ENCODE measurements around the gene CLEC4D. TPM values are rescaled to one million over a fixed set of nuclear protein-coding genes. Genes with fewer than 3 reads are reported as not detected.

Gene CLEC4D
- total and polyA plus RNA-seq, 2 of the 8 experiments (the other 6 are each of a cell fraction or from before 2014, with no cell fraction given): 0.14 TPM; not detected in 1

DNA sequence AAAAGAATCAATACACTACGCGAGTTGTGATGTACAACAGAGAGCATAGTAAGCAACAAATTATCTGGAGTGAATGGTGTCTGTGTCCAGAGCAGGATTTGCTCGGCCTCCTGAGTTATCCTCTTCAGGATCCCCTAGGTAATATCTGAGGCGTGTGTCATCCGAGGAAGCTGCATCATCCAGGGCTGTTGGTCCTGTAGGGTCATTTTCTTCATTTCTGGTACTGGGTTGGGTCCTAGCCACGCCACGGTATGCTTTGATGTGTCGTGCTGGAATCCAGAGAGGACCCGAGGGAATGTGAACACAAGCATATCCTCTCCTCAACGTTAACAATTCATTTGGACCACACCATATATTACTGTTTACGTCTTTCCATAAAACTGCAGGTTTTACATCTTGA lies 46.4 kb downstream of the CLEC4D start:
- TF ChIP-seq SIX5 (IDR thresholded peaks at IDR 0.05; ENCODE audit: low read depth, low read length) (no peak), RXRA (IDR thresholded peaks at IDR 0.05; ENCODE audit: insufficient read depth, low read depth, low read length) (no peak), ASH2L (IDR thresholded peaks at IDR 0.05; ENCODE audit: low read length) (no peak), SP1 (IDR thresholded peaks at IDR 0.05; ENCODE audit: low read depth, low read length) (no peak), RFX5 (IDR thresholded peaks at IDR 0.05; ENCODE audit: borderline replicate concordance, low read depth, low read length) (no peak), RBBP5 (IDR thresholded peaks at IDR 0.05; ENCODE audit: borderline replicate concordance, low read depth, low read length) (no peak), POLR2AphosphoS5 (IDR thresholded peaks at IDR 0.05; ENCODE audit: low read depth, low read length) (no peak), KDM1A (IDR thresholded peaks at IDR 0.05; ENCODE audit: borderline replicate concordance, low read length) (no peak), YY1 (IDR thresholded peaks at IDR 0.05; ENCODE audit: low read depth, low read length) (no peak), KDM5A (IDR thresholded peaks at IDR 0.05; ENCODE audit: low read length) (no peak), TEAD4 (IDR thresholded peaks at IDR 0.05; ENCODE audit: low read depth, low read length) (no peak), PHF8 (conservative IDR thresholded peaks at IDR 0.05; ENCODE audit: low read depth, low read length) (no peak), RNF2 (IDR thresholded peaks at IDR 0.05; ENCODE audit: borderline replicate concordance, low read depth, low read length, missing control alignments, poor library complexity, severe bottlenecking) (no peak), CBX8 (IDR thresholded peaks at IDR 0.05; ENCODE audit: borderline replicate concordance, low read depth, low read length) (no peak), SRF (IDR thresholded peaks at IDR 0.05; ENCODE audit: low read depth, low read length) (no peak), CHD2 (IDR thresholded peaks at IDR 0.05; ENCODE audit: low read length) (no peak)
- no peak overlapping the region for H3K56ac ChIP-seq (replicated peaks; ENCODE audit: insufficient read length, low read depth, low read length)
- H3K9ac ChIP-seq (replicated peaks in 1 of 4; ENCODE audit: extremely low read depth in 1 of 4, low read depth in 3 of 4, low read length in 3 of 4): no peak overlapping the region
- no peak overlapping the region for H3K23ac ChIP-seq (ENCODE audit: insufficient read length)
- H3K27me3 ChIP-seq (replicated peaks in 1 of 4; ENCODE audit: control insufficient read depth in 3 of 4, extremely low read depth in 1 of 4, insufficient read depth in 3 of 4, low read length in 3 of 4): no peaks in the 10 kb centered on the region
- no peak overlapping the region for H2BK12ac ChIP-seq (ENCODE audit: low read depth, low read length)
- H3K4me1 ChIP-seq (replicated peaks in 1 of 4; ENCODE audit: control insufficient read depth in 3 of 4, insufficient read depth in 4 of 4, low read length in 3 of 4): peaks cover 0 to 9% (median 4%) of the 10 kb centered on the region in 4 experiments; a peak in 6 of 7 replicates
- no peak overlapping the region for H2BK20ac ChIP-seq (ENCODE audit: low read length)
- no peaks in the 10 kb centered on the region for H3K9me3 ChIP-seq (ENCODE audit: insufficient read depth in 2 of 2, low read depth in 1 of 2, low read length in 1 of 2)
- DNase-seq (ENCODE audit: low read depth in 1 of 2, low spot score in 2 of 2) (no peak), FAIRE-seq (no peak)
- no peaks in the 10 kb centered on the region for H3K36me3 ChIP-seq (ENCODE audit: control insufficient read depth in 2 of 4, insufficient read depth in 4 of 4, low read length in 3 of 4)
- H2BK120ac ChIP-seq (replicated peaks; ENCODE audit: low read depth, low read length): no peak overlapping the region
- no peak overlapping the region for H3K4me2 ChIP-seq (ENCODE audit: insufficient read depth in 1 of 2, low read depth in 2 of 2, low read length in 2 of 2)
- ChIA-PET POLR2A (ENCODE audit: partially characterized antibody) (interaction anchor here (0.6 kb wide), 1 partner anchor 357 kb away, joined by 3 read pairs; no protein-coding TSS in a partner anchor), CTCF (ENCODE audit: partially characterized antibody) (interaction anchor here (0.6 to 1.7 kb wide), 3 partner anchors 16 to 820 kb away, joined by 3 to 10 read pairs (median 3); no protein-coding TSS in a partner anchor)
- no peak overlapping the region for H3K27ac ChIP-seq (ENCODE audit: low read depth, low read length)
- no peak overlapping the region for H4K91ac ChIP-seq (replicated peaks; ENCODE audit: insufficient read length, low read length)
- H3K79me2 ChIP-seq (ENCODE audit: control insufficient read depth in 1 of 2, insufficient read depth in 2 of 2, low read length in 2 of 2): no peaks in the 10 kb centered on the region
- no peak overlapping the region for H2BK5ac ChIP-seq (ENCODE audit: low read depth, low read length)
- H3K4me3 ChIP-seq (ENCODE audit: extremely low read depth in 1 of 4, insufficient read depth in 2 of 4, low read depth in 3 of 4, low read length in 4 of 4): no peak overlapping the region
- H2BK15ac ChIP-seq (ENCODE audit: low read length): no peak overlapping the region
- no peaks in the 10 kb centered on the region for H4K20me1 ChIP-seq (replicated peaks in 1 of 2; ENCODE audit: control insufficient read depth in 1 of 2, insufficient read depth in 2 of 2, low read length in 2 of 2)
- no peak overlapping the region for H3K18ac ChIP-seq (ENCODE audit: extremely low read depth, low read length)
- H4K8ac ChIP-seq (ENCODE audit: extremely low read depth, insufficient read depth, low read length): no peak overlapping the region
- H2AFZ ChIP-seq (ENCODE audit: low read length): no peak overlapping the region
- no peak overlapping the region for H4K5ac ChIP-seq (ENCODE audit: insufficient read length, low read depth, low read length)
- no peak overlapping the region for H3K14ac ChIP-seq (ENCODE audit: insufficient read length)
- no peak overlapping the region for H2AK5ac ChIP-seq (ENCODE audit: low read depth, low read length)
- H3K23me2 ChIP-seq (ENCODE audit: low read depth, low read length): no peaks in the 10 kb centered on the region
- no peaks in the 10 kb centered on the region for H3K79me1 ChIP-seq (ENCODE audit: low read depth, low read length)
- WGBS, 2 experiments (ENCODE audit: extremely low coverage in 1 of 2, insufficient coverage in 1 of 2, insufficient read length in 1 of 2, insufficient replicate concordance in 2 of 2, low coverage in 1 of 2, low lambda C conversion rate in 2 of 2, missing lambda C conversion rate in 1 of 2): 91% methylated on average over 11 of the region's 11 CpGs; no CpG with 5 or more reads in 1 of the 2 experiments
- no peak overlapping the region for H3K4ac ChIP-seq (replicated peaks; ENCODE audit: insufficient read length, low read depth, low read length)

Data from H1 (cell line).